ENCODE measurements around the gene MRPL38. TPM values are rescaled to one million over a fixed set of nuclear protein-coding genes. Genes with fewer than 3 reads are reported as not detected.
A peak's percentile ranks its signal among the peaks of the same experiment; 100 is the strongest.

MRPL38 gene
- total RNA-seq, 1 donor from 2014 or later: 85.5 TPM

GRCh38 chr17:75910699-75911098 lies 6.0 kb upstream of the MRPL38 start:
- no peak overlapping the region for H3K27ac ChIP-seq
- H3K36me3 ChIP-seq: no peaks in the 10 kb centered on the region
- peaks cover 3% of the 10 kb centered on the region for H3K4me1 ChIP-seq
- no peak for TF ChIP-seq CTCF (IDR thresholded peaks at IDR 0.05)
- intact Hi-C loops (cut with DNase I): no loop called here
- ATAC-seq (peak; percentile 48), DNase-seq (peak; percentile 67)
- no peaks in the 10 kb centered on the region for H3K9me3 ChIP-seq
- H3K4me3 ChIP-seq: no peak overlapping the region
- no peaks in the 10 kb centered on the region for H3K27me3 ChIP-seq

- ATAC-seq (no peak), DNase-seq (peak; percentile 65)
- Histone ChIP-seq H3K9me3 (no peaks in the 10 kb centered on the region), H3K4me3 (no peak overlapping the region), H3K27ac (peak overlapping the region; percentile 0), H3K4me1 (peaks cover 8% of the 10 kb centered on the region), H3K27me3 (no peaks in the 10 kb centered on the region), H3K36me3 (no peaks in the 10 kb centered on the region)
- TF ChIP-seq CTCF (IDR thresholded peaks at IDR 0.05): no peak
- intact Hi-C loops (cut with DNase I): loop anchor here (5.0 kb wide), 1 partner anchor 97 kb away; no protein-coding TSS in a partner anchor
These were observed 5.2 kb upstream of the MRPL38 start for GRCh38 chr17:75909812-75910274.

- H3K4me3 ChIP-seq: no peak overlapping the region
- intact Hi-C loops (cut with DNase I): loop anchor here (5.0 kb wide), 1 partner anchor 98 kb away; no protein-coding TSS in a partner anchor
- no peak for TF ChIP-seq CTCF (IDR thresholded peaks at IDR 0.05)
- ATAC-seq (no peak), DNase-seq (peak; percentile 73)
- peak overlapping the region; percentile 0 for H3K27ac ChIP-seq
- H3K4me1 ChIP-seq: peaks cover 8% of the 10 kb centered on the region
- H3K27me3 ChIP-seq: no peaks in the 10 kb centered on the region
- H3K36me3 ChIP-seq: no peaks in the 10 kb centered on the region
- no peaks in the 10 kb centered on the region for H3K9me3 ChIP-seq
These were observed 4.5 kb upstream of the MRPL38 start for GRCh38 chr17:75909051-75909811.

DNA sequence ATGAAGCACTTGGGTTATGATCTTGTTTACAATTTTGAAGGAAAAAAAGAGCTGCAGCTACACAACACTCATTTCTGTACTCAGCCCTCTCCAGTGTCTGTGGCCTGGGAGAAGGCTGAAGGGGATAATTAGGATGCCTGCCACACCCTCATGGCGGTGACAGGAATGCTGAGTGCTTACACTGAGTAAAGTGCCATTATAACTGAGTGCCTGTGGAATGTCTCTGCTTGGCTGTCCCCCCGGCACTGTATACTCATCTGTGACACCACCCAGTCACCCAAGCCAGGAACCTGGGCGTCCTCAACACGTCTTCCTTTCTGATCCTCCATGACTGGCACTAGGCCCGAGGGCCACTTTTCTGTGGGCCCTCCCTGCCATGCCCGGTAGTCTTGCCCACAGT lies 3.5 kb upstream of the MRPL38 start:
- H3K4me1 ChIP-seq: peaks cover 18% of the 10 kb centered on the region
- H3K27me3 ChIP-seq: no peaks in the 10 kb centered on the region
- intact Hi-C loops (cut with DNase I): loop anchor here (5.0 kb wide), 1 partner anchor 99 kb away; no protein-coding TSS in a partner anchor
- no peaks in the 10 kb centered on the region for H3K9me3 ChIP-seq
- peak overlapping the region; percentile 17 for H3K27ac ChIP-seq
- no peak overlapping the region for H3K4me3 ChIP-seq
- TF ChIP-seq CTCF (IDR thresholded peaks at IDR 0.05): no peak
- peak; percentile 58 for ATAC-seq
- no peaks in the 10 kb centered on the region for H3K36me3 ChIP-seq
- peak; percentile 82 for DNase-seq

GRCh38 chr17:75906143-75906884 lies 1.6 kb upstream of the MRPL38 start:
- H3K36me3 ChIP-seq: peaks cover 16% of the 10 kb centered on the region
- H3K27me3 ChIP-seq: no peaks in the 10 kb centered on the region
- no peak for ATAC-seq
- intact Hi-C loops (cut with DNase I): loop anchor here (5.0 kb wide), 1 partner anchor 101 kb away; no protein-coding TSS in a partner anchor
- DNase-seq: no peak
- H3K4me1 ChIP-seq: peaks cover 18% of the 10 kb centered on the region
- H3K9me3 ChIP-seq: no peaks in the 10 kb centered on the region
- TF ChIP-seq CTCF (IDR thresholded peaks at IDR 0.05): no peak
- no peak overlapping the region for H3K4me3 ChIP-seq
- H3K27ac ChIP-seq: peak overlapping the region; percentile 94
